HepG2 (cell line): ENCODE data around the gene KIF1B. TPM values are rescaled to one million over a fixed set of nuclear protein-coding genes. Genes with fewer than 3 reads are reported as not detected.

ENCODE experiments used
- ATAC-seq: fragments of 200-7000 bp; cut with Tn5 transposase; 3 replicates; pipeline ENCODE4 v1.9.1; 2020; ENCODE audit warnings: mild to moderate bottlenecking, moderate library complexity
- BruUV-seq: library from RNA; stranded (reverse); fragments of 400-500 nt; replicated peaks from 2 replicates; lab custom pipeline; 2021; lab: Mats Ljungman, UMichigan
- CTCF ChIA-PET: fragments of 300-600 bp; formaldehyde crosslinking; extraction: SDS; loops from one replicate; lab custom pipeline; 2021; ENCODE audit warnings: low total read pairs, inconsistent platforms, low intra/inter-chr PET ratio; lab: Yijun Ruan, JAX
- POLR2A ChIA-PET: fragments of 350-600 bp; sonication (Branson Sonifier 250); formaldehyde crosslinking; loops from one replicate; lab custom pipeline; 2020; ENCODE audit warnings: antibody characterized with exemption, inconsistent platforms; lab: Yijun Ruan, JAX
- DNase-seq: peaks from one replicate; pipeline ENCODE4 v3.0.0-alpha.2; 2015; ENCODE audit warnings: low spot score
- FAIRE-seq: peaks from 3 replicates; lab custom pipeline; 2011; peaks lifted over from hg19 to GRCh38; lab: Jason Lieb, UNC
- H2AFZ ChIP-seq: one replicate; pipeline ENCODE4 v1.6.1; 2011; ENCODE audit warnings: low read length, inconsistent platforms
- H3K27ac ChIP-seq: fragments of 300-600 bp; 3 replicates; pipeline ENCODE4 v1.8.0; 2011; ENCODE audit warnings: mixed run types, mild to moderate bottlenecking, mixed read lengths, low read length, inconsistent platforms; ENCODE audit not compliant: insufficient read depth; ENCODE audit errors: extremely low read length
- H3K27me3 ChIP-seq, 2 experiments: fragments of 200-600 bp in 1 of 2; 2 replicates in 1 of 2; 3 replicates in 1 of 2; pipeline versions ENCODE4 v1.6.0 to v1.8.0; 2011; ENCODE audit warnings: low read length in 2 of 2, mild to moderate bottlenecking in 2 of 2, moderate library complexity in 2 of 2, inconsistent platforms in 1 of 2; ENCODE audit not compliant: insufficient read depth in 2 of 2, control insufficient read depth in 1 of 2
- H3K36me3 ChIP-seq, 2 experiments: fragments of 200-600 bp in 1 of 2; replicated peaks in 1 of 2; 2 replicates in 1 of 2; 3 replicates in 1 of 2; pipeline versions ENCODE4 v1.5.1 to v1.8.0; 2011; ENCODE audit warnings: low read length in 2 of 2, inconsistent platforms in 1 of 2; ENCODE audit not compliant: insufficient read depth in 2 of 2, control insufficient read depth in 1 of 2
- H3K4me1 ChIP-seq: 2 replicates; pipeline ENCODE4 v1.5.1; 2012; ENCODE audit warnings: low read length, inconsistent platforms; ENCODE audit not compliant: insufficient read depth
- H3K4me2 ChIP-seq: 2 replicates; pipeline ENCODE4 v1.6.0; 2011; ENCODE audit warnings: low read depth, low read length, inconsistent platforms
- H3K4me3 ChIP-seq, 3 experiments: fragments of 200-600 bp in 1 of 3; sonication (generic), shearing (Covaris generic) in 1 of 3; replicated peaks in 1 of 3; 2 replicates each; pipeline ENCODE4 v1.5.1; 2011 to 2016; ENCODE audit warnings: low read length in 3 of 3, inconsistent platforms in 2 of 3, low read depth in 2 of 3, mild to moderate bottlenecking in 2 of 3, control low read depth in 1 of 3, mixed read lengths in 1 of 3; ENCODE audit not compliant: insufficient read depth in 1 of 3
- H3K79me2 ChIP-seq: one replicate; pipeline ENCODE4 v1.6.1; 2011; ENCODE audit warnings: low read length, inconsistent platforms; ENCODE audit not compliant: insufficient read depth
- H3K9ac ChIP-seq: 2 replicates; pipeline ENCODE4 v1.6.0; 2011; ENCODE audit warnings: mild to moderate bottlenecking, low read depth, low read length, inconsistent platforms; ENCODE audit not compliant: insufficient read depth
- H3K9me3 ChIP-seq: 2 replicates; pipeline ENCODE4 v1.5.1; 2012; ENCODE audit warnings: mild to moderate bottlenecking, low read length
- H4K20me1 ChIP-seq: 2 replicates; pipeline ENCODE4 v1.6.0; 2011; ENCODE audit warnings: inconsistent platforms, mild to moderate bottlenecking, low read length, moderate library complexity; ENCODE audit not compliant: insufficient read depth
- HIC2 ChIP-seq: sonication (generic); formaldehyde crosslinking; IDR thresholded peaks from 2 replicates; pipeline ENCODE4 v1.9.0; 2022; ENCODE audit warnings: low read depth, missing genetic modification reagents
- HOXA9 ChIP-seq: sonication (generic); formaldehyde crosslinking; IDR thresholded peaks from 2 replicates; pipeline ENCODE4 v1.8.1; 2022; ENCODE audit warnings: missing genetic modification reagents, mild to moderate bottlenecking, moderate library complexity, borderline replicate concordance
- ISL2 ChIP-seq: sonication (generic); formaldehyde crosslinking; IDR thresholded peaks from 2 replicates; pipeline ENCODE4 v1.5.0; 2020; ENCODE audit warnings: missing genetic modification reagents
- MNT ChIP-seq: fragments of 450-650 bp; IDR thresholded peaks from 2 replicates; pipeline ENCODE4 v1.6.1; 2016
- SIX1 ChIP-seq: sonication (generic); formaldehyde crosslinking; IDR thresholded peaks from 2 replicates; pipeline ENCODE4 v1.4.0; 2020; ENCODE audit warnings: missing genetic modification reagents, borderline replicate concordance
- TEAD3 ChIP-seq: optimal IDR thresholded peaks from 2 replicates; pipeline ENCODE3; 2016; ENCODE audit warnings: borderline replicate concordance
- ZBTB33 ChIP-seq: sonication (generic); formaldehyde crosslinking; IDR thresholded peaks from 2 replicates; pipeline ENCODE4 v1.4.0; 2020; ENCODE audit warnings: missing genetic modification reagents
- ZNF350 ChIP-seq: sonication (generic); formaldehyde crosslinking; IDR thresholded peaks from 2 replicates; pipeline ENCODE4 v1.4.0; 2020; ENCODE audit warnings: mild to moderate bottlenecking, low read depth, missing genetic modification reagents, borderline replicate concordance
- ZNF776 ChIP-seq: sonication (generic); formaldehyde crosslinking; IDR thresholded peaks from 2 replicates; pipeline ENCODE4 v1.4.0; 2020; ENCODE audit warnings: mild to moderate bottlenecking, missing genetic modification reagents
- WGBS: methylation state at CpG from one replicate; pipeline ENCODE4 v1.1.6; 2017; ENCODE audit warnings: low lambda C conversion rate; 5-methylcytosine and 5-hydroxymethylcytosine counted together
- in situ Hi-C: cut with HindIII; loops from 2 replicates; pipeline ENCODE4 v1.10.0; 2017; ENCODE audit warnings: low pct_unique_long_range_greater_than_20kb; ENCODE audit not compliant: extremely low pct_ligation_motif_present
- intact Hi-C: fragments of 100-400 bp; cut with micrococcal nuclease; formaldehyde crosslinking; loops from one replicate; pipeline ENCODE4 v1.10.0; 2022; ENCODE audit not compliant: unreplicated experiment
- polyA plus RNA-seq, 8 experiments: library from polyadenylated mRNA; depleted of rRNA in 3 of 8; stranded (reverse) in 7 of 8; unstranded in 1 of 8; fragments of >200 nt; fragmentation: Illumina TruSeq in 4 of 8; extraction: Trizol in 4 of 8; gene quantifications; 2 replicates each; pipeline versions ENCODE4 v1.2.1 to v1.2.3, GENCODE V29; 2011 to 2016; ENCODE audit warnings: low read depth in 4 of 8, missing spikeins in 1 of 8, mixed read lengths in 1 of 8; ENCODE audit not compliant: insufficient read depth in 1 of 8
- total RNA-seq, 5 experiments: library from RNA; depleted of rRNA; stranded (reverse); fragments of >200 nt; fragmentation: Illumina TruSeq; extraction: Trizol; gene quantifications; 2 replicates each; pipeline ENCODE4 v1.2.3, GENCODE V29; 2016; ENCODE audit warnings: low read depth in 1 of 5
- TF ChIP-seq, protein P1 (sequence below): sonication (generic); formaldehyde crosslinking; IDR thresholded peaks from 2 replicates; pipeline ENCODE4 v1.5.1; 2020; ENCODE audit warnings: mild to moderate bottlenecking, missing genetic modification reagents, moderate library complexity

Gene KIF1B
- total and polyA plus RNA-seq, 2 of the 13 experiments (the other 11 are each of a cell fraction or from before 2014, with no cell fraction given) = 26.7 to 32.5 TPM

- BruUV-seq = no TSS peak
- Histone ChIP-seq H3K9me3 (no peaks in the 10 kb centered on the region), H3K36me3 (peaks cover 15 to 44% of the 10 kb centered on the region in 2 experiments), H3K27me3 (no peaks in the 10 kb centered on the region), H3K9ac (no peak overlapping the region), H4K20me1 (no peaks in the 10 kb centered on the region), H3K4me2 (no peak overlapping the region), H3K4me1 (peaks cover 11% of the 10 kb centered on the region), H3K4me3 (no peak overlapping the region), H3K27ac (no peak overlapping the region), H2AFZ (no peak overlapping the region), H3K79me2 (no peaks in the 10 kb centered on the region)
- WGBS = 100% methylated on average over 3 of the region's 3 CpGs
- DNase-seq (no peak), ATAC-seq (no peak), FAIRE-seq (no peak)
- CTCF ChIA-PET = no interaction called here
- POLR2A ChIA-PET = no interaction called here
- intact Hi-C loops = no loop called here
- in situ Hi-C loops = no loop called here
- TF ChIP-seq MNT (no peak), TEAD3 (CRISPR knock-in tag) (no peak), ZNF350 (CRISPR knock-in tag) (no peak), HIC2 (no peak), ISL2 (CRISPR knock-in tag) (no peak), HOXA9 (CRISPR knock-in tag) (no peak), ZNF776 (CRISPR knock-in tag) (no peak), SIX1 (CRISPR knock-in tag) (no peak), ZBTB33 (CRISPR knock-in tag) (no peak)
- TF ChIP-seq, protein P1, sequence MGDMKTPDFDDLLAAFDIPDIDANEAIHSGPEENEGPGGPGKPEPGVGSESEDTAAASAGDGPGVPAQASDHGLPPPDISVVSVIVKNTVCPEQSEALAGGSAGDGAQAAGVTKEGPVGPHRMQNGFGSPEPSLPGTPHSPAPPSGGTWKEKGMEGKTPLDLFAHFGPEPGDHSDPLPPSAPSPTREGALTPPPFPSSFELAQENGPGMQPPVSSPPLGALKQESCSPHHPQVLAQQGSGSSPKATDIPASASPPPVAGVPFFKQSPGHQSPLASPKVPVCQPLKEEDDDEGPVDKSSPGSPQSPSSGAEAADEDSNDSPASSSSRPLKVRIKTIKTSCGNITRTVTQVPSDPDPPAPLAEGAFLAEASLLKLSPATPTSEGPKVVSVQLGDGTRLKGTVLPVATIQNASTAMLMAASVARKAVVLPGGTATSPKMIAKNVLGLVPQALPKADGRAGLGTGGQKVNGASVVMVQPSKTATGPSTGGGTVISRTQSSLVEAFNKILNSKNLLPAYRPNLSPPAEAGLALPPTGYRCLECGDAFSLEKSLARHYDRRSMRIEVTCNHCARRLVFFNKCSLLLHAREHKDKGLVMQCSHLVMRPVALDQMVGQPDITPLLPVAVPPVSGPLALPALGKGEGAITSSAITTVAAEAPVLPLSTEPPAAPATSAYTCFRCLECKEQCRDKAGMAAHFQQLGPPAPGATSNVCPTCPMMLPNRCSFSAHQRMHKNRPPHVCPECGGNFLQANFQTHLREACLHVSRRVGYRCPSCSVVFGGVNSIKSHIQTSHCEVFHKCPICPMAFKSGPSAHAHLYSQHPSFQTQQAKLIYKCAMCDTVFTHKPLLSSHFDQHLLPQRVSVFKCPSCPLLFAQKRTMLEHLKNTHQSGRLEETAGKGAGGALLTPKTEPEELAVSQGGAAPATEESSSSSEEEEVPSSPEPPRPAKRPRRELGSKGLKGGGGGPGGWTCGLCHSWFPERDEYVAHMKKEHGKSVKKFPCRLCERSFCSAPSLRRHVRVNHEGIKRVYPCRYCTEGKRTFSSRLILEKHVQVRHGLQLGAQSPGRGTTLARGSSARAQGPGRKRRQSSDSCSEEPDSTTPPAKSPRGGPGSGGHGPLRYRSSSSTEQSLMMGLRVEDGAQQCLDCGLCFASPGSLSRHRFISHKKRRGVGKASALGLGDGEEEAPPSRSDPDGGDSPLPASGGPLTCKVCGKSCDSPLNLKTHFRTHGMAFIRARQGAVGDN (CRISPR knock-in tag) = no peak
Measured at GRCh38 chr1:10280439-10281350, 70.3 kb downstream of the KIF1B start.
